Suprapubic skin (tissue), 4 donors: ENCODE results near the gene UTP15.

Source experiments
- CTCF ChIP-seq, 2 donors: fragments of 200-600 bp in 1 of 2; fragments of 450-650 bp in 1 of 2; sonication (generic) in 1 of 2; IDR thresholded peaks; one replicate each; pipeline ENCODE4 v1.5.1; 2016 to 2019; ENCODE audit warnings: antibody characterized with exemption in 2 of 2, mild to moderate bottlenecking in 1 of 2, moderate library complexity in 1 of 2
- EP300 ChIP-seq: sonication (generic); formaldehyde crosslinking; IDR thresholded peaks from one replicate; pipeline ENCODE4 v1.6.1; 2017; ENCODE audit warnings: antibody characterized with exemption
- POLR2A ChIP-seq, 2 donors: fragments of 450-650 bp; IDR thresholded peaks; one replicate each; pipeline ENCODE4 v1.6.1; 2017; ENCODE audit warnings: antibody characterized with exemption in 2 of 2, mild to moderate bottlenecking in 2 of 2, moderate library complexity in 2 of 2
- POLR2AphosphoS5 ChIP-seq, 3 donors: sonication (generic); formaldehyde crosslinking; IDR thresholded peaks; one replicate each; pipeline ENCODE4 v1.6.1; 2017; ENCODE audit warnings: antibody characterized with exemption in 3 of 3

GRCh38 chr5:73539730-73540129, 25.8 kb upstream of the UTP15 start:
- TF ChIP-seq EP300: no peak
- TF ChIP-seq CTCF (IDR thresholded peaks at IDR 0.05): no peak
- no peak for TF ChIP-seq POLR2A (IDR thresholded peaks at IDR 0.05)
- TF ChIP-seq POLR2AphosphoS5 (IDR thresholded peaks at IDR 0.05): no peak
